Right kidney (tissue), 1 donor: ENCODE results near the gene ARID1B.

Experiments
- DNase-seq: peaks from one replicate; pipeline ENCODE4 v3.0.0-alpha.2; 2016

ARID1B gene

DNA sequence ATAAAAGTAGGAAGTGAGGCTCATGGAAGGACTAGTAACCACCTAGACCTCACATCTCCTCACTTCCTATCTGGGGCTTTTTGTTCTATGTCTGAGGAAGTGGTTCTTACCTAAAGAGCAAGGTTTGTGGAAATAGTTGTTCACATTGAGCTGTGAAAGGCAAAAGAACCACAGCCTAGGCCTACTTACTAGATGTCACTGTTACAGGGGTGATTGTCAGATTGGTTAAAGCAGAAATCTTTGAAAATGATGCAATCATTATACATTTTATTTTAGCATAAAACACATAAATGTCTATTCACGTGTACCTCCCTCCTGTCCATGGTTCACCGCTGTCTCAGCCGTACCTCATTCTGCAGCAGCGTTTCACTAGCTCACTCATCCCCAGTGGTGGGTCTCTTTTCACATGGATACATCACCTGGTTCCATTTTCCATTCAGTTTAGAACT lies 277.4 kb downstream of the ARID1B start:
- no peak for DNase-seq

DNA sequence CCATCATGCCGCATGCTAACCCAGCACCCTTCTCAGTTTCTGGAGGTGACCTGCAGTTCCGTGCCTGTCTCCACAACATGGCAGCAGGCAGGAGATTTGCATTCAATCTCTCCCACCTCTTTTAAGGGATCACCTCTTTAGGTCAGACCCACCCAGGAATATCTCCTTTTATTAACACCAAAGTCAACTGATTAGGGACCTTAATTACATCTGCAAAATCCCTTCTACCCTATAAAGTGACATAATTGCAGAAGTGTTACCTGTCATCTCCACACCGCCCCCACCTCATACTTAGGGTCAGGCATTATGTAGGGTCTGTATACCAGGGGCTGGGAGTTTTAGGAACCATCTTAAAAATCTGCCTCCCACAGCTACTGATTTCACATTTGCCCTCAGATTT lies 278.7 kb downstream of the ARID1B start:
- no peak for DNase-seq

DNA sequence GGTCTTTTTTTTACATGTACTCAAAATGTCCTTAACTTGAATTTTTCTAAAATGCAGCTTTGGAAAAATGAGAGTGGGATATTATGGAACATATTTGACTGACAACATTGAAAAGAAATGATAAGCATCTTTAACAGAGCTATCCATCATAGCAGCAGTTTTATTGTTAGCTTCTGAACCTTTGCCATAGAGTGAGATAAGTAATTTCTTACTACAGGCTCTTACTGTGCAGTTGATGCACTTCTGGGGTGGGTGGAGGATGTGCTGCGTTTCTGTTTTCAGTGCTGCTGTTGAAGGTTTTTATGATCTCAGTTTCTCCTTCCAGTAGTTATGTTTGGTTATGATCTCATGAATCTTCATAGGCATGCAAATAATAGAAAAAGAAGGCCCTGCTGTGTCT lies 279.1 kb downstream of the ARID1B start:
- DNase-seq: no peak

DNA sequence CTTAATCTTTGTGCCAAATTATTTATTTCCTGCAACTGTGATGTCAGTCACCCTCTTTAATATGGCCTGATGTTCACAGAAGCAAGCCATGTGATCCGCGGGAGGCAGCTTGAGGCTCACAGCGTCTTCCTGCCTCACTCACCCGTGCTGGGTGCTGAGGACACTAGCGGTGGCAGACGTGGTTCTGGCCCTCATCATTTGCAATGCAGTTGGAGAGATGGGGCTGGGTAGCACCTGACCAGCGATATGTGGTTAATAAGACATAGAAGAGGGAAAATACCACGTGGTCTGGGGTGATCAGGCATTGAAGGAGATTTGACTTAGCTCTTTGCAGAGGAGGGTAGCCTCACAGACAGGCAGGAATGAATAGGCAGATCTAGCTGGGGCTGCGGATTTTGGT lies 281.4 kb downstream of the ARID1B start:
- no peak for DNase-seq

DNA sequence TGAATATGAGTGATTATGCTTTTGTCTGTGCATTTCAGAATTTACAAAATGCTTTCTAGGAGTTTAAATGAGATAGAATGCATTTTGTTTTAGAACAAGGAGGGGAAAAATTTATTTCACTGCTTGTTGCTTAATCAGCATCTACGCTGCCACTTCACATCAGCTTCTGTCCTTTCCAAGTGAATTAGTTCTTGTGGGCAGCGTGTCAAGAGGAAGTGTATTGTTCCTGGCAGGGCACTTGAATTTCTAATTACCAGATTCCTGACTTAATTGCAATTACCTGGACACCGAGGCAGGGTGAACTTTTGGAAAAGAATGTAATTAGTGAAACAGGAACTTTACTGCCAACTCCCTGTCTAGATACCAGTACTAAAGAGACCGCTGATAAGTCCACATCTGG lies 282.6 kb downstream of the ARID1B start:
- no peak for DNase-seq

DNA sequence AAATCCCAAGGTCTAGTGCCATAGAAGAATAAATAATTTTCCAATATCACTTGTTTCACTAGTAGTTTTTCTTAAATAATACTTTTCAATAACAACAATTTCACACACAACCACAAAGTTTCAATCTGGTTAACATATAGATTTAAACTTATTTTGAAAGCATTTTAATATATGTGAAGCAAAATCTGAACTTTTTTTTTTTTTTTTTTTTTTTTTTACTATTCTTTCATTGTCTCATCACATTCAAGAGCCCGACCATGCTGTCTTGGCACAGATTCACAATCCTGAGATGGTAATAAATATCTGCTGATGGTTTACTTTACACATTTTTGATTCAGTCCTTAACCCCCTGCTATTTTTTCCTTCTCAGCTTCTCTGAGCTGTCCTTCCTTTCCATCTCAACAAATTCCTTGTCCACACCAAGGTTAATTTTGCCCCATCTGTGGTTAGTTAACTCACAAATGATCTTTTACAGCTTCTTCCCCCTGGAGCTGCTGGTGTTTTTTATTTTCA lies 283.3 kb downstream of the ARID1B start:
- no peak for DNase-seq

DNA sequence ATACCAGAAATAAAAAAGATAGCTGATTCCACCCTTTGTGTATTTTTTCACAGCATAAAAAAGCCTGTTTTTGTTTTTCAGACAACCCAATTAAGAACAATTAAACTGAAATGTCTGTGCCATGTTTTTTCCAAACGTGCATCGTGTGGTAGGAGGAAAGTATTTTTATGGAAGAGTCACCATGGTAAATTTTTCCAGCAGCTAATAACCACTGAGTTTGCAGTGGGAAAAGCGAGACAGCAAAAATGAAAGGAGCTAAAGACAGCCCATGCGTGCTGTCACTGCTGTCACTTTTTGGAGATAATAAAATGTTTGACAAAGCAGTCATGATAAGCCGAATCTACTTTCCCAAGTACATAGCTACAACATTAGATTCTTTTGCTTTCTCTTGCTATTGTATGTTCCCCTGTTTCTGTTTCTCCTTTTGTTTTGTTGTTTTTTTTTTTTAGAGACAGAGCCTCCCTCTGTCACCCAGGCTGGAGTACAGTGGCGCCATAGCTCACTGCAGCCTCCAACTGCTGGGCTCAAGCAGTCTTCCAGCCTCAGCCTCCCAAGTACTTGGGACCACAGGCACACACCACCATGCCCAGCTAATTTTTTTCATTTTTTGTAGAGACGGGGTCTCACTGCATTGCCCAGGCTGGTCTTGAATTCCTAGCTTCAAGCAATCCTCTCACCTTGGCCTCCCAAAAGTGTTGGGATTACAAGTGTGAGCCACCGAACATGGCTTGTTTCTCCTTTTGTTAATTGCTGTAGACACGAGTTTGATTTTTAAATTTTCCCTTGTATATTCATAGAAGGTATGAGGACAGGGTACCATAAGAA lies 284.8 kb downstream of the ARID1B start:
- no peak for DNase-seq

DNA sequence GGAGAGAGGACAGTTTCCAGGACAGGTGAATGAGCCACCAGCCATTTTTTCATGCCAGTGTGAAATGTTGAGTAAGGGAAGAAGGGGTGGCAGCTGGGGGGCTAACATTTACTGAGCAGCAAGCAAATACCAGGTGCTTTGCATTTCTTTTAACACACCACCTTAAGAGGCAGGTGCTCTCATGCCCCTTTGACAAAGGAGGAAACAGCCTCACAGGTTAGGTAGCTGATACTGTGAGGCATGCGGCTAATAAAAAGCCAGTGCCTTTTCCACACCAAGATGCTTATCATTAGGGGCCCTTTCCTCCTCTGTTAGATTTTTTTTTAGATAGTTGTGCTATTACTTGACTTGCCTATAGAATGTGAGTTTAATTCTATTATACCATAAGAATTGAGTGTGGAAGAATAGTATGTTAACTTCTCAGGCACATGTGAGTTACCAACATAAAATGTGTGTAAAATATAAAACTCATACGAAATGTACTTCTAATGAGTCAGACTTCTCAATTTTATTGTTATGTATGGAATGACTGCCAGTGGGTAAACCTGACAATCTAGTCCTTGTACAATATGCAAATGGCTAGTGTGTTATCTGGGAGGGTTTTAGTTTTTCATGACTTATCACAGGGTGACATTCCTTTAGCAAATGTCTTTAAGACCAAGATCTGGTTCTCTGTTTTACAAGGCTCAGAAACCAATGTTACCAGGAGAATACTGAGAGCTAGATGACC lies 286.2 kb downstream of the ARID1B start:
- DNase-seq: no peak

DNA sequence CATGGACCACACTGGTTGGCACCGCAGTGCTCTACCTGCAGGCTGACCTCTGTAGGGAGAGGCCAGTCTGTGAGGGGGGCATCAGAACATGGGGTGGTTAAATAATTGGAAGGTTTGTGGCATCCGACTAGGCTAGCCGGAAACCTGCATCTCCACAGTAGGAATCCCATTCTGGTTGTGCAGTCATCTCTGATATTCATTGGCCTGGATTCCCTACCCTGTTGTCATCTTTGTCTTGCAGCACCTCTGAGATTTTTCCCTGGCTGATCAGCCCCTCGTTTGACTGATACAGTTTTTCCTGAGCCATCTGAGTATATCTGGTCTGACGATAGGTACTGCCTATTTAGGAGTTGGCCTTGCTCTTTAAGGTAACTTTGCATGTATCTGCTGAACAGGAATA lies 286.7 kb downstream of the ARID1B start:
- DNase-seq: no peak

DNA sequence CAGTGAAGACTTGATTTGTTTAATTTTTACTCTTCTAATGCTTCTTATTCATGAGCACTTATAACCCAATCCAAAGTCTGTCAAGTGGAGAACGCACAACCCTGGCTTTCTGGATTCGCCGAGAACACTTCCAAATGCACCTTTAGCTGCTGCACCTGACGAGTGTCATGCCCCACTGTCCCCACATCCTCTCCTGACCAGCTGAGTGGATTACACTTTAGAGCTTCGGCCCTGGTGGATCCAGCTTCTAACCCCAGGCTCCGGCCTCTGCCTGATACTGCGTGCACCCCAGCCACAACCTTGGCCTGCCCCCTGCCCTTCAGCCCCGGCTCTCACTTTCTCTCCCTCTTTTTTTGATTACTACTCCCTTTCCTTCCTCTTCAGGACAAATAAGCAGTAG lies 287.3 kb downstream of the ARID1B start:
- DNase-seq: no peak

DNA sequence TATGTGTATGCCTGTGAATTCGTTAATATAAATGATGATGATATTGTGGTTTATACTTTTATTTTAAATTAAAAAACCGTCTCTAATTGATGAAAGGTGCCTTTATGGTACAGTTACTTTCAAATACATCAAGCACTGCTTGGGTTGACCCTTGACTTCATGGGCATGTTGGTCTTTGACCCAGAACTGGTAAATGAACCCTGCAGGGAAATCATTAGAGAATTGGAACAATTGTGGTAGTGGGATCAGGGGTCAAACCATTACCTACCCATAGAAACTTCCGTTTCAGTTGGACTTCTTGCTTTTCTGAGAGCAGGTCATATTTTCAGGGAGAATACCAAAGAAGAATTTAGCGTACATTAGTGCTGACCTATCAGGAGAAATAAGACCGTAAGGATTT lies 288.2 kb downstream of the ARID1B start:
- DNase-seq: no peak

DNA sequence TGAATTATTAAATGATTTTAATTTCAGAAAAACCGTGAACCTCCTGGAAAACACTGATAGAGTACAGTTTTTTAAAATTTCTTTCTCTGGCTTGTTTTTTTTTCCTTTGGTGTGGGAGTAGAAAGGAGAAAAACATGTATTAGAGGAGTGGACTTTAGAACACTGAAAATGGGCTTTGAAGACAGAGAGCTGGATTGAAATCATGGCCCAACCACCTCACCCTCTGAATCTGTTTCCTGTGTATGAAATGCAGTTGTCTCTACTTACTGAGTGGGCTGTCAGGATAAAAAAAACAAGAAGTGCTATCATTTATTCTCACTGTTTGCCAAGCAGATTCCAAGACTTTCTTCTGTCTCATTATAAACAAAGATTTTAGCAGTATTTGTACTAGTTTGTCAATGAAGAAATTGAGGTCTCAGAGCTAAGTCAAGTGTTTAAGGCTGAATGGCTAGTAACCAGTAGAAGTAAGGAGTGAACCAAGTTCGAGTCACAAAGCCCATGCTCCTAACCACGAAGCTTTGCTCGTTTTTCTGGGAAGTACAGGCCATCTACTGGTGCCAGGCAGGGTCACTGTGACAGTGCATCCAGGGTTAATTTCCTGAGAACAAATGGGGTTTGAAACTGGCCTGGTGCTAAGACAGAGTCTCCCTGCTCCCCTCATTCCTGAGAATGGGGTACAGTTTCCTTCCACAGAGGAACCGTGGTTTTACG lies 289.8 kb downstream of the ARID1B start:
- no peak for DNase-seq

DNA sequence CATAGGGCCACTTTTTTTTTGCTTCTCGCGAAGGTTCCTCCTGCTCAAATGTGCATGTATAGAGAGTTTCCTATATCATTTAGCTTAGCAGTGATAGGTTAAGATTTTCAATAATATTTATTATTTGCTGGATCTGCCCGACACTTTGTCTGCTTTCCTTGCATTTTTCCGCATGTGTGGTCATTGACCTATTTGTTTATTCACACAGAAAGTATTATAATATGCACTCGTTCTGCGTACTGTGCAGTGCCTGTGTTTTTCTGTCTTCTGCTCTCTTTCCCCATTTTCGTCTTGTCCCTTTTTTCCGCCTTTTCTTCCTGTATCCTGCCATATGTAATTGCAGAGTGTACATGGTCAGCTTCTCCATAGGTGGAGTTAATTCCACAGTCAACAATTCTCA lies 290.3 kb downstream of the ARID1B start:
- DNase-seq: no peak

DNA sequence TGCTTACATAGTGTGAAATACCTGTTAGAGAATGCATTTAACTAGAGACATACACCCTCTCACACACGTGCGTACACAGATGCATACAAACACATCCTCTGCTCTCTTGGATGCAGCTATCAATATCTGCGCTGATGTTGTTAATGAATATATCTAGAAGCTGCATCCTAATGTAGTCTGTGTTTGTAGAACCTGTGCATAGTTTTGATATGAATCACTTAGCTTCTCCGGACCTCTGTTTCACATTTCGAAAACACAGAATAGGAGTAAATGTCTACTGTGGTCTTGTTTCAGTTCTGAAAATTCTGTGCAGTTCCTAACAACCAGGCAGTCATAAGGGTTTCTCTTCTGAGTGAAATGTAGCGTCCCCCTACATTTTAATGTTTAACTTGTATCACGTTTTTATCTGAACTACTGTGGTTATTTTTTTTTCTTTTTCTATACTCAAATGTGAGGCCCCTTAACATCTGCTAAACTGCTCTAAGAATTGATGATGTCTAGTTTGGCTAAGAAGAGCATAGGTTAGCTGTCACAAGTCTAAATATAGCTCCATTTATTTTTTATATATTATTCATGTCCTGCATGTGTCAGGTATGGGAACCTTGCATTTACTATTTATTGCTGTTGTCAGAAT lies 291.6 kb downstream of the ARID1B start:
- DNase-seq: no peak

DNA sequence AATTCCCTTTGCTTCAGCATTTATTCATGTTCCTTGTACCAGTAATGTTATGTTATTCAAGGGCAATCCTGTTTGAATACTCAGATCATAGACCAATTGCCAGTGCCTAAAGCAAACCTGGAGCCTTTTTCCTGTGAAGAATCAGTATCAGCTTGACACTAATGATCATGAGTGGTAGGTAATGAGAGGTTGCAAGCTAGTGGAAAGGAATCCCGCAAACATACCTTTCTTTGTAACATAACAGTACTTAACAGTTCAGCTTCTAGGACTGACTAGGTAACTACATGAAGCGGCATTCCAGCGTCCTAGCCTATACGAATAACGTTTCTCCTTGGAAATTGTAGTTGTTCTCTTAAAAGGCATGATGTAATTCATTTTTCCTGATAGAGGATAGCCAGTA lies 292.4 kb downstream of the ARID1B start:
- no peak for DNase-seq

DNA sequence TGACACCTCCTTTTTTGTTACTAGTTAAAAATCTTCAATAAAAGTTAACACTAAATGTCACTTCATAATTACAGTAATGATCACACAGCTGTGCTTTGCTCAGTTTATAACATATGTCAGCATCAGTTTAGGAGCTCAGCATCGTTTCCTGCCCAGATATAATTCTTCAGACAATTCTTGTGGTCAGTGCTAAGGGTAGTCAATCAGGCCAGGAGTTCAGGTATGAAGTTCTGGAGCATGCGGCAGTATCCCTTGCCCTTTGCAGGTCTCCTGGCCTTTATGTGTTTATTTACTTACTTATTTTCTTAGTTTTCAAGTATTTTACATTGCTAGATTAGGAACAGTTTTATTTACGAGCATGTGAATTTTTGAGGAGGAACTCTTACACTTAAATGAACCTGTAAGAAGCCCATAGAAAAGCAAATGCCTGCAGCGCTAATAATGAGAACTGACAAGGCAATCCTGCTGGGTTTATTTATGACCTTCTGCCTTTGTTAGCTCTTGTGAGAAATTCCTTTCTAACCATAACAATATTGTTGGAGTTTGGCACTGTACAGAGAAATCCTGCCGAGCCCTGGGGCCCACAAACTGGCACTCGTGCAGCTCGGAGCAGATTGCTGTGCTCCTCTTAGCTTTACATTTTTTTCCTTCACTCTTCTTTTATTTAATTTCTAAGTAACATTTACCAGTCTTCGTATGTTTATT lies 293.4 kb downstream of the ARID1B start:
- no peak for DNase-seq

DNA sequence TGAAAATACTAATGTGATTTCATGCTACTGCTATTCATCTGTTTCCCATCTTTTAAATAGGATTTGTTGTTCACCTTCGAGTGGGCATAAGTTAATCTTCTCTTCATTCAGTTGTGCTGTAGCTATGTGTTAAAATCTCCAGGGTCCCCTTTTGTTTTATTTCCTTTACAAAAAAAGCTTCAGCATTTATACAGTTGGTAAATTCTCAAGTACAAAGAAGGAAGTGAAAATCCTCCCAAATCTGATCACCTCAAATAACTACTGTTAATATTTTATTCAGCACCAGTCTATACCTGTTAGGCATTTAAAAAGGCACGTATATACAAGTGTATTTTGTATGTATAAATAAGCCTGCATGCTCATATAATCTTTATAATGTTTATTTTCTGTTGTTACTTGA lies 294.9 kb downstream of the ARID1B start:
- no peak for DNase-seq

DNA sequence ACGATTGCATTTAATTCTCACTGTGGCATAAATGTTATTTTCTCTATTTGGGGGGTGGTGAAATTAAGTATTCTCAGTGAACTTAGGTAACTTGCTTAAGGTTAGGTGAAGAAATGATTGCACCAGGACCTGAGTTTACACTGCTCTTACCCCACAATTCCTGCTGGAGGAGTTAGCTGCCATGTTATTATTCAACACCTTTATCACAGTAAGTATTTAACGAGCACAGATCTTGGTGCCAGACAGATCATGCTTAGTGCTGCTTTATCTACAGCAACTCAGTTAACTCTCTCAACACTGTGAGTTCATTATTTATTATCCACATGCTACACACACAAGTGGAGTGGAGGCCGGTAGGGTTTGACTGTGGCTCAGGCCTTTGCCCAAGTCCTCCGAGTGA lies 296.4 kb downstream of the ARID1B start:
- DNase-seq: no peak

DNA sequence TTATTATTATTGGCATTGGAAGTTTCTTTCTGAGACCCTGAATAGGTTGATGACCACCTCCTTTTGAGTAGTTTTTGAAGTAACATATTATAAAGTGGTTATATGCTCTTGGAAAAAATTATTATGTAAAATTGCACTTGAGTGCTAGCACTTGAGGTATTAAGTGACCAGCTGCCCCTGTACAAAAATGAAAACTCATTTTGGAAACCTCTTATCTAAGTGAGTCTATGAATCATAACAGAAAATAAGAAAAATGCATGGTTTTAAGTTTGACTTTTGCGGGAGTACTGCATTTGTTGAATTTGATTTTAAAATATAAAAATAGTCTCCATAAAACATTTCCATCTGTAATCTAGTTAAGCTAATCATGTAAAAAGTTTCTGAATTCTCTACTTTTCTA lies 297.8 kb downstream of the ARID1B start:
- DNase-seq: no peak

DNA sequence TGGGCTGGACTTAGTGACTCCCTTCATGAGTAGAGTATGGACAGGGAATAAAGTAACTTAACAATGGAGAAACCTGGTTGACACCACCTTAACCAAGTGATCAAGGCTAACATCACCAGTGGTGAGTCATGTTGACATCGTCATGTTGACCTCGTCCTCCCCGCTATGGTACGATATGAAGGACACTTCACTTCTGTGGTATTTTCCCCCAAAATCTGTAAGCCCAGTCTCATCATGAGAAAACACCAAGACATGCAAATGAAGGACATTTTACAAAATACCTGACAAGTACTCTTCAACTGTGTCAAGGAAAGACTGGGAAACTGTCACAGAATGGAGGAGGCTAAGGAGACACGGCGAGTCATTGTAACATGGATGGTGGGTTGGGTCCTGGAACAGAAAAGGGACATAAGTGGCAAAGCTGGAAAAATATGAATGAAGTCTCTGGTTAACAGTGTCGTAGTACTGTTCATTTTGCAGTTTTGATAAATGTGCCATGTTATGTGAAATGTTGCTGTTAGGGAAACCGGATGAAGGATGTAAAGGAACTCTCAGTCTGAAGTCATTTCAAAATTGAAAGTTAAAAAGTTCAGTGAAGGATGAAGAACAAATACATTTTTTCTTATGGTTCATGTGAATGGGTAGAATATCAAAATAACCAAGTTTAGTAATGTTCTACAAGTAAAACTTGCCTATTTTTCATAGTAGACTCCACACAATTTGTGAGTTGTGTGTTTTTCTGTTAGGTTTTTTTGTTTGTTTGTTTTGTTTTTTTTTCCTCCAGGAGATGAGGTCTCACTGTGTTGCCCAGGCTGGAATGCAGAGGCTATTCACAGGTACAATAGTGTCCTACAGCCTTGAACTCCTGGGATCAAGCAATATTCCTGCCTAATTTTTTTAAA lies 298.6 kb downstream of the ARID1B start:
- DNase-seq: no peak

DNA sequence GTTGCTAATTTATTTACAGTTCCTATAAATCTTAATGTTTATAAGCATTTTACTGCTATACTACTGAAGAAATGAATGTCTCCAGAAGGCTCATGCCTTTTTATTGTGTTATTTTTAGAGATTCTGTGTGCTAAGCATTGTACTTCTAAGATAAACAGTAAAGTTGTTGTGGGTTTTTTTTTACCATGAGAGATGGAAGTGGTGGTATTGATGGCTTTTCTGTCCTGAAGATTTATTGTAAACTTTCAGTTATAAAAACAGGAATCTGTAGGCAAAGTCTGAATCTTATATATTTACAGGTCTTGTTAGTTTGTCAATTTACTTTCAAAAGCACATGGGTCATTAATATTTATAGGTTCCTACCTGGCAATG lies 299.3 kb downstream of the ARID1B start:
- DNase-seq: no peak
